Stimulated activated CD8-positive, alpha-beta memory T cell treated with anti-CD3 and anti-CD28 coated beads, Interleukin-15, amount 100 ng/mL, for 48 hours (primary cell): Measurements from ENCODE around the gene TMEM132D.

ENCODE experiments used
- DNase-seq, 2 donors: peaks; one replicate each; pipeline ENCODE4 v3.0.0-alpha.2; 2020; ENCODE audit warnings: low read depth in 2 of 2

The TMEM132D gene

DNA sequence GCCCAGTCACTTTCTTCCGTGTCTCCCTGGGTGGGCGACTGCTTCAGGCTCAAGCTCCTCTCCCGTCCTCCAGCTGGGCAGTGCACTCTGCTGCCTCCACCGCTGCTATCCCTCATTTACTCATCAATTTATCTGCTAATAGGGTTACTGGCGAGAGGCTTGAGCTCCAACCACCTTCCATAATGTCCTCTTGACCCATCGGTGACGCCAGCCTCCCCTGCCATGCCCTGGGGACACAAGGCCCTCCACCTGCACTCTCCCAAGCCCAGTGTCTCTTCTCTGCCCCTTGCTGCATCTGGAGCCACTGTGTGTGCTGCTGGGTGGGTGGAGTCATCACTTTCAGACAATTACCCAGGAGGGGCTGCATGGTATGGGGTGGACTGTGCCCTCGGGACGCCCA lies 78.5 kb downstream of the TMEM132D start:
- DNase-seq: no peak

DNA sequence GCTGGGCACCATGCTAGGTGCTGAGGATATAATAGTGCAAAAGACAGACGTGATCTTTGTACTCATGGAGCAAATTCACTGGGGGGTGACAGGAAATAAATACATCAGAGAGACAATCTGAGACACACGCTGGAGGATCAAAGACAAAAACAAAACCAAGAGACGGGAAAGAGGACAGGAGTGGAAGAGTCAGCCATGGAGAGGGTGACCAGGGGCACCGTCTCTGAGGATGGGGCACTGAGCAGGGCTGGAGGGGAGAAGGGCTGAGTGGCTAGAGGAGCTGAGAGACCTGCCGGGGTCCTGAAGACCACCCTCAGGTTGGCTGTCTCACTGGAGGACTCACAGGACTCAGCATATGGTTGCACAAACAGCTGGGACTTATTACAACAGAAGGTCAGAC lies 81.9 kb downstream of the TMEM132D start:
- no peak for DNase-seq

DNA sequence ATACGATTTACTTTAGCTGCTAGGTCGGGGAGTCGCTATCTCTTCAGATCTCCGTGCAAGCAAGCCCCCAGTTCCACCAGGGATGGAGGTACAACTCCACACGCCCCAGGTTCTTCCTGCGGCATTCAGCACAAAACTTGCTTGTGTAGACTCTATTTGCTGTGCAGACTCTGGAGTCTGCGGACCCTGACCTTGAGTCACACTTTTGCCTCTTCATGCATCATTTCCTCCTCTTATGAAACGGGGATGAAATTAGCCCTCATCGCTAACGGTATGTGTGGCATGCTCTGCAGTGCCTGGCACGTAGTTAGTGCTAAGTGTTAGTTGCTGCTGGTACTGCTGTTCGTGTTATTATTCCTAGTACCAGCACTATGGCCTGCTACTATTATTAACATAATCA lies 84.4 kb downstream of the TMEM132D start:
- DNase-seq: no peak

DNA sequence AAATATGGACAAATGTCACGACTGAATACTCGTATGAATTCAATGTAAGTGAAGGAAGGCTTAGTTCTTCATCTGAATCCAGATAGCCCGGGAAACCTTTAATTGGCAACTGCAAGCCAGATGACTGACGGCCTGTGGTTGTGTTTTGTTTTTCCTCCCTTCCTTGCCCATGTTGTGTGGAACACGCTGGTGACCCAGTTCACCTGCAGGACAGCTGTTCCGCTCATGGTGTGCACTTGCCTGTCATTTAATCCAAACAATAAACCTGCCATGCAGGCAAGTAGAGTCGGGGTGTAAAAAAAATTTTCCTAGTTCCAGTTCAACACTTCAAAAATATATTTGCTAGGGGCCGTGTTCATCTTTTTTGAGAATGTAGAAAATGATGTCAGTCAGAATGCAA lies 88.0 kb downstream of the TMEM132D start:
- no peak for DNase-seq

DNA sequence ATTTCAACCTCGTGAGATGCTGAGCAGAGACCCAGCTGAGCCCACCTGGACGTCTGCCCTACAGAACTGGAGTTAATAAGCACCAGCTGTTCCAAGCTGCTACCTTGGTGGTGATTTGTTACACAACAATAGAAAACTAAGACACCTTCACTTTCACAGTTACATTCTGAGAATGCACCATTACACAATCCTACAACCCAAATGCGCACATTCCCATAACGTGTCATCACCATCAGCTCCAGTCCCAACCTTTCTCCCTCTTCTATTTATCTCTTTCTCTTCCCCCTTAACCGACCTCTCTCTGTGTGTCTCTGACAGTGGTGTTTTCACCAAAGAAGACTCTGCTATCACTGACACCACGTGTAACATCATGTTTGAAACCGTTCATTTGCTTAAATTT lies 91.9 kb downstream of the TMEM132D start:
- no peak for DNase-seq

DNA sequence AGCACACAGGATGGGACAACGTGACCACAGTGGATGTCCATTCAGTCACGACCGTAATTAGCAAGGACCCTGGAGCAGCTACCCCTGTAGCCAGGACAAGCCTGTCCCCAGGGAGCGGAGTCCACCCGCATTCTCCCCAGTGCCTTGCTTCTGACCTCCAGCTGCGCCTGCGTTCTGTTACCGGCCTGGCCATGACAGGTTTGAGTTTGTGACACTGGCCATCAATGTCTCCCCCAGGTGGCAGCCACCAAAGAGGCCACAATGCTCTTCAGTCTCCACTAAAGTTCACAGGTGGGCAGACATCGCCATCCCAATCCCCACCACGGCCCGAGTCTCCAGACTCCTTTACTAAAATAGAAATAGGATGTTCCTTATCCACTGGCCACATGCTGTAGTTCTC lies 96.7 kb downstream of the TMEM132D start:
- no peak for DNase-seq

DNA sequence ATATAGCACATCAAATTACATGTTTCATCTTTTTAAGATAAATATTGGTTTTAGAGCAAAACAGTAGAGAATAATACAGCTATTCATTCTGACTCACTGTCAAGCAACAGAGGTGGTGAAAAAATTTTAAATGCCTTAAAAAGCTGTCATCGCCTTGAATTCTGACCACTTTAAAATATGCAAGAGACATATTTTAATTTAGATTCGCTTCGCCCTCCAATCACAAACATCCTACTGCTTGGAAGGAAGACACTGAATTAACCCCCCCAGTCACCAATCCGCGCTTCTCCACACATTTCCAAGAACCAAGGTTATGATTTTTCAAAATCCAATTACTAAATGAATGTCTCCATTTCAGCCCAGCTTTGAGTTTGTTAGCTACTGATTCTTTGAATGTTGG lies 112.4 kb downstream of the TMEM132D start:
- no peak for DNase-seq

DNA sequence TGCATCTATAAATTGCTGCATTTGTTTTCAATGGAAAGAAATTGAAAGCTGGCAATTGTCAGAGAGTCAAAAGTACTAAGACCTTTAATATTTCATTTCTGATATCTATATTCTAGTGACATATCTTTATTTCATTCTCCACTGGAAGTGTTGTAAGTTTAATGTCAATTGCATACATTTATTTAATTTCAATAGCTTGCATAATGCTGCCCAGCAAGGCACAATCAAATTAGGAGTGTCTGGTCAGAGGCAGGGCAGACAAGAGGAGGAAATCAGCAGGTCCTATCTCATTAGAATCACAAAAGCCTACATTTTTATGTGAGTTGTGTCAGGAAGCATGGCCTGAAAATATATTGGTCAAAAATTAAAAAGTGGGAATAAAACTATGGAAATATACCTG lies 112.9 kb downstream of the TMEM132D start:
- no peak for DNase-seq

DNA sequence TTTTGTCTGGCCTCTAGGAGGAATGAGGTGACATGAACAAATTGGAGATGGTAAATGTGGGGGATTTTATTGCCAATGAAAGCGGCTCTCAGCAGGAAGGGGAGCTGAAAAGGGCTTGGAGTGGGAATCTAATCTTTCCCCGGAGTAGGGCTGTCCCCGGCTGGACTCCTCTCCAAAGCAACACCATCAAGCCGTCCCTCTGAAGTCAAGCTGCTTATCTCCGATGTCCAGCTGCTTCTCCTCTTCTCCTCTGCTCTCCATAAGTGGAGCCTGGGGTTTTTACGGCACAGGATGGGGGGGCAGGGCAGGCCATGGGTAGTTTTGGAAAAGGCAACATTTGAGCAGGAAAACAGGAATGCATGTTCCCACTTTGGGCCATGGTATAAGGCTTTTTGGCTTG lies 113.5 kb downstream of the TMEM132D start:
- no peak for DNase-seq

DNA sequence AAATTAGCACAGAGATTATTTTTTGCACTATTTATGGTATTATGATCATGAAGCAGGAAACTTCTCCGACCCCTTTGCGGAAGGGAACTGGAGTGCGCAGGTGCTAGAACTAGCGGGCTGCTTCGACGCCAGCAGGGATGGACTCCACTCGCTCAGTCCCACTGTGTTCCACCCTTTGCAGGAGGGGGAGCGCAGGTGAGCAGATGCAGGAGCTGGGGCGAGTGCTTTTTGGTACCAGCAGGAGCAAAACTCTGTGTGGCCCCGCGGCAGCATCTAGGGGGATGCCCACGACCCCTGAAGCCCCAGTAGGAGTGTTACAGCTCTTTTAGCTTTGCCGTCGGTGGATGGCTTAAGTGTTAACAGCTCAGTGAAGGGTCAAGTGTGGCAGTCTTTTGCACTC lies 113.9 kb downstream of the TMEM132D start:
- DNase-seq: no peak

DNA sequence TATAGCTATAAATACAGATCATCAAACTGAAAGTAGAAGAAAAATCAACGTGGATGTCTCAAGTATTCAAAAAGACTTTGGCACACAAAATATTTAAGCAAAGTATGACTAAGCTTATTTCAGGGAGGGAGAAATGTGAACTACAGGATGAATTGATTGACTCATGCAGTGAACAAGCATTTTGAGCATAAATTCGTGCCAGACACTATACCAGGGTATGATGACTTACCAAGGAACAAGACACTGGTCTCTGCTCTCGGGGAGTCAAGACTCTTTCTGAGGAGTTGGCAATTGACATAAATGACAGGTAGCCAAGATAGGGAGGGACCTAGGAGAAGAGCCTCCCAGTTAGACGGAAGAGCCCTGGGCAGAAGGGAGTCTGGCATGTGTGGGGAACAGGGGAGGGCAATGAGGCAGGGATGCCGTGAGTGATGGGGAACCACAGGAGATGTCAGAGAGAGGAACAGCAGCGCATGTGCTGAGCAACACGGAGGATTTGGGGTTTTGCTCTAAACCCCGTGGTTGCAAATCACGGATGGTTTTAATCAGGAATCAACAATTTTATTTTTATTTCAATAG lies 115.2 kb downstream of the TMEM132D start:
- DNase-seq: no peak

DNA sequence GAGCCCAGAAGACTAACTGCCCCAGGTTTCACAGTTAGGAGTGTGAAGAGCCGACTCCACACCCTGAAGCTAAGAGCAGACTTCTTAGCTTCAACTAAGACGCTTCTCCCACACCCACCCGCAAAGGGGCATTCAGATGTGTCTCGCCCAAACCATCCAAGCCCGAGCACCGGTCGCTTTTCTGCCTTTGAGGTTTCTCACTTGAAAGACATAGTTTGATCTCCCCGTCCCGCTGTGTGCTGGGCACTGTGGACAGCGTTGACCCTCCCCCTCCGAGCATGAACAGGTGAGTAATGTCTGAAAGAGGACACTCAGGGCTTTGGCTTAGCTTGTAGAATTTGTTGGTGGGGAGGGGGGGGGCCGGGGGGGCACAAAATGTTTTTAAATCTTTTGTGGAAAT lies 123.8 kb downstream of the TMEM132D start:
- DNase-seq: no peak

DNA sequence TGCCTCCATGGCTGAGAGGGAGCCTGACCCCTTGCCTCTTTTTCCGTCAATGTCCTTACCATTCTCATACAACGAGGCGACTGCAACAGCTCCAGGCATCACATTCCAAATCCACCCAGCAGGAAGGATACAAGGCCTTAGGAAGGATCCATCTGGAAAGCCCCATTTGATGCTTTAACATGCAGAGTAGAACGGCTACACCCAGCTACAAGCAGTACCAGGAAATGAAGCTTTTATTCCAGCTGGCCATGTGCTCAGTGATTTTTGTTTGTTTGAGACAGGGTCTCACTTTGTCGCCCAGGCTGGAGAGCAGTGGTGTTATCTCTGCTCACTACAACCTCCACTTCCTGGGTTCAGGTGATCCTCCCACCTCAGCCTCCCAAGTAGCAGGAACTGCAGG lies 124.8 kb downstream of the TMEM132D start:
- no peak for DNase-seq

DNA sequence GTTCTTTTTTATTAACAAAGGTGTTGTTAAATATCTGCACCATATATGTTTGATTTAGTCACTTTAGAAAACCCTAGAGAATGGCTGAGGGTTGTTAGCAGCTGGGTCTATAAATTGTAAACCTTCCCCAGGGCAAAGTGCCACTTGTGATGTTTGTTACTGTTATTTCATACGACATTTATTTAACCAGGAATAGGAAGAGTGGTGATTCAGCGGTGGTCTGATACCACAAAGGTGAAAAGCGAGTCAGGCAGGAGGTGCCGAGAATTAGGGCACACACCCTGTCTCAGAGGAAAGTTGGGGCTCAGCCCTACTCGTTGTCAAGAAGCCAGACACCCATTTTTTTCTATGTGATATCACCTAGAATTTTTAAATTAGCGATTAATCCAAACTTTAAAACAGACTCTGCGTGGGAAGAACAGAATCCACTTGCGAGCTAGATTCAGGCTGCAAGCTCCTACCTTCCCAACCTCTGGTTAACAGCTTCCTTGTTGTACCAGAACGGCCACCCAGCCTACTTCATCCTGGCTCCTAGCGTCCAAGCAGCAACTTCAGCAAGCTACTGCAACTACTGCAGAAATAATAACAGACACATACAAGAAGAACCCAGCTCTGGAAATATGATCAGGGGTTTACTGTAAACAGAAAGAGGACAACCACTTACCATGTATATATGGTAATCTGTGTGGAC lies 126.7 kb downstream of the TMEM132D start:
- DNase-seq: no peak

DNA sequence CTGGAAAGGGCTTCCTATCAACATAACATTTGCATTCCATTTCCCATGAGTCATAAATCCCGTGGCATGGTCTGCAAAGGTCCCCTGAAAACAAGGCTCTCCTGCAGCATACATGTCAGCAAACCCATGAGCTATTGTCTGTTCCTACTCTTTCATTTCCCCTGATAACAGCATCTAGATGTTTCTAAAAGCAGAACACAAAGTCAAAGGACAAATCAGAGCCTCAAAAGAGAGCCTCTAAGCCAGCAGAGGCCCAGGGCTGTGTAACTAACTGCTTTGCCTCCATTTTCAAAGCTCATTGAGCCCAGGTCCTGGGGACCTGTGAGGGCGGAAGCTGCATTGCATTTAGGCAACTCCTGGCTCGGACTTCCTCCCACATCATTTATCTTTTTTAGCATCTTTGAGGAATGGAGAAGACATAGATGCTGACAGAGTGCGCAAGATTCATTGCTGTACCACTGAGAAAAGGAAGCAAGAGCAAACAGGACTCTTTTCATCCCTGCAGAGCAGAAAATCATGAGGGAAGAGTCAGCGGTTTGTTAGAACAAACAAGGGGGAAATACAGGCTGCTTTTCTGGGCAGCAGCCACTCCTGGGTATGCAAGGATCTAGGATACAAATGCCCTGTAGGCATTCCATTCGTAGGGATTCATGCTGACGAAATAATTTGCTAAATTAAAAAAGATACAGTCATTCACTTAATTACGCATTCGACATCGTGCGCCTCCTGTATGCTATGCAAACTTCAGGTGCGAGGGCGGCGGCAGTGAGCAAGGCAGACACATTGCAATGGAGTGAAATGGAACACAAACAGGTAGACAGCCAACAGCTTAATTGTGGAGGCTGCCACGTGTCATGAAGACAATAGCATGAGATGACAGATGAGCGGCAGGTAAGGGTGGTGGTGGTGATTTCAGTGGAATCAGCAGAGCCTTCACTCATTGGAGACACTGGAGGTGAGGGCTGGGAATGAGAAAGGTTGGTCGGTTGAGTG lies 131.0 kb downstream of the TMEM132D start:
- DNase-seq: no peak

DNA sequence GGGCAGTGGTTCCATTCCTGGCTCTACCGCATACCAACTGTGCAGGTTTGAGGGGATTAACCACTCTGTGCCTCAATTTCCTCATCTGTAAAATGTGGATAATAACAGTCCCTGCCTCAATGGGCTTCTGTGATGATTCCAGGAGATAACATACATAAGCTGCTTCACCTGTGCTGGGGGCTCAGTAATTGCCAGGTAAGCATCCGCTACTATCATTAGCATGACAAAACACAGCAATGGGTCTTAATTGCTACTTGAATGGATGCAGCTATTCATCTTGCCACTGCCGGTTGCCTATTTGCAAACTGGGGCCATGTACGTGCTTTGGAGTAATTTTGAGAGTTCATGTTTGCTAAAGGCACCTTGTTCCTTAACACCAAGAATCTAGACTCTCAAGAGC lies 132.6 kb downstream of the TMEM132D start:
- no peak for DNase-seq

DNA sequence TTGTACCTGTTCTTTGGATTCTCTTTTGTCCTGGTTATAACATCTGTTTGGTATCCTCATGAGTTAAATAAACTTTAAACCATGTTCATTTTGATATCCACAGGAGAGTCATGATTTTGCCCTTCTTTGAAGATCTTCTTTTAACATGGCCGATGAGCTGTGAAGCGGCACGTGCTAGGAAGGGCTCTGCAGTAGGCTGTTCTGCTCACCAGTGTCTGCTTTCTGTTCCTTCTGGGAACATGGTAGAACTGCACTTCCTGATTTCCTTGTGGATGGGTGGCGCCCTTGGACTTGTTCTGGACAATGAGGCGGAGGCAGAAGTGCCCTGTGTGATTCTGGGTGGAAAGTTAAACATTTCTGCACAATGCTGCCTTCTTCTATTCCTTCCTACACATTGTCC lies 138.1 kb downstream of the TMEM132D start:
- no peak for DNase-seq

DNA sequence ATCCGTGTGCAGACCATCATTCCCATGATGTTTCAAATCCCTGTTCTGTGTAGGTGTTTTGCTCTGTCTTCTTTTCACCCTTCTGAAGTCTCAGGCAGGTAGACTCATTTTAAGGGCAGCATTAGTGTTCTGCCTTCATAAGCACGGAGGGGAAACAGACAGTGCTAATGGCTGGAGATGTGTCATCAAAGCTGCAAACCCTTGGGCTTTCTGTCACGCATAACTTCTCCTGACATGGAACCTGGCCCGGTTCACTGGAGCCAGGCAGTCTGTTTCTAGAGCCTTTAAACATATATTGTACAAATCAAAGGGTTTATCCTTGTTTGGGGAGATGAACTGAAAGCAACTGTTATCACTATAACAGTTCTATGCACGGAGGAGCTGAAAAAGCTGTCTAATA lies 141.4 kb downstream of the TMEM132D start:
- DNase-seq: no peak

DNA sequence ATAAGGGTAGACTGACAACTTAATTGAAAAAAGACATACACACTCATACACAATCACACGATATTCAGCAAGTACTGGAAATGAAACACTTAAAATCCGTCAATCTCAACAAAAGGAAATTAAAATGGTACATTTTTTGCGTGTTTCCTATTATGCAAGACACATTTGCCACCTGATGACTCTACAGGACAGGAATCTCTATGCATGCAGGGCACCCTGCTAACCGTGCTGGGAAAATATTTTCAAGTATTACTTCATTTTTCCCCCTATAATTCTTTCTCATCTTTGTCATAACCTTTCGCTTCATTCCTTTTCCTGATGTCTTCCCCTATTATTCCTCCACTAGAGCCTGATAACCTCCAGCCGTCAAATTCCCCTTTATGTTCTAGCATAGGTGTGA lies 150.2 kb downstream of the TMEM132D start:
- DNase-seq: no peak

DNA sequence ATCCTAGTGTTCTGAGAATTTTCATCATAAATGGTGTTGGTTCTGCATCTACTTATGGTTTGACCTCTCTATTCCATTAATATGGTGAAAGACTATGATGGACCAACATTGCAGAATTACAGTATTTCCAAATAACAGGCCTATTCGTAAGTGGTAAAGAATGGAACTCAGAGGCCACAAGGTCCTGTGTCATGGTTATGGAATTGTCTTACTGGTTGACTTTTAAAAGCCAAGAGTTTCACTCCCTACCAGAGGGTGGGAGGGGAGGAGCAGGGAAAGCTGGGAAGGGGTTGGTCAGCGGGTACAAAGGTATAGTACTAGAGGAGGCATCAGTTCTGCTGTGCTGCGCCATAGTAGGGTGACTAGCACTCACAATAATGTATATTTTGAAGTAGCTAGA lies 153.4 kb downstream of the TMEM132D start:
- no peak for DNase-seq

DNA sequence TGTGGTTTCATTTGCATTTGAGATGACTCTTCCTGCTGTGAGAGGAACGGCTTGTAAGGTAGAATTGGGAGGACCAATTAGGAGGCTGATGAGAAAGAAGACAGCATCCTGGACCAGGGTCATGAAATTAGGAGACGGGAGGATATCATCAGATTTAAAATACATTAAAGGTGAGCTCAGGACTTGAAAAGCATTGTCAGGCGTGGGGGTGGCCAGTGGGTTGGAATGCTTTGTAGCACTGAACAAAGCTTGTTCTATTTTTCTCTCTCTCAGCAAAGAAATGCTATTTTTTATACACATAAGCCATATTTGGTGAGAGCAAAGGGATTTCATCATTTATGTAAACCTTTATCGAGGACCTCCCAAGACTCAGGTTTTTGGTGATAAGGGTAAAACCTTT lies 157.5 kb downstream of the TMEM132D start:
- DNase-seq: no peak

DNA sequence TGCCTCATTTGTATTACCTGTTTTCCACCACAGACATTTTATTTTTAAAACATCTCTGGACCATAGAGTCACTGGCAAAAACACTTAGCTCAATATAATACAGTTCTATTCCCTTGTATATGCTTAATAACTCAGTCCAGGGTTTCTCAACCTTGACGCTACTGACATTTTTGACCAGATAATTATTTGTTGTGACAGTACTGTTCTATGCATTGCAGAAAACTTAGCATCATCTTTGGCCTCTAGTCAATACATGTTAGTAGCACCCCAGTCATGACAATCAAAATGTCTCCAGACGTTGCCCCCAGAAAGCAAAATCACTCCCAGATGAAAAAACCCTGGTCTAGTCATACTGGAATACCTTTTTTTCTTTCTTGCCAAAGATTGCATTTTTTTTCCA lies 174.7 kb downstream of the TMEM132D start:
- DNase-seq: no peak

DNA sequence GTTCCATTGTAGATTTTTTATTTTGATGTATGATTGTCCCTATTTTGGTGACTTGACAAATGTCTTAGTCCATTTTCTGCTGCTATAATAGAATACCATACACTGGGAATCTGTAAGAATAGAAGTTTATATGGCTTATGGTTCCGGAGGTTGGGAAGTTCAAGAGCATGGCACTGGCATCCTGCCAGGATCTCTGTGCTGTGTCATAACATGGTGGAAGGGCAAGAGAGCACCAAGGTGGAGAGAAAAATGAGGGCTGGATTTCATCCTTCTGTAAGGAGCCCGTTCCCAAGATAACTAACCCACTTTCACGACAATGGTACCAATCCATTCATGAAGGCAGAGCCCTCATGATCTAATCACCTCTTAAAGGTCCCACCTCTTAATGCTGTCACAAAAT lies 176.7 kb downstream of the TMEM132D start:
- DNase-seq: no peak
